B cell (primary cell): ENCODE measurements around the gene BMP2K. TPM values are rescaled to one million over a fixed set of nuclear protein-coding genes. Genes with fewer than 3 reads are reported as not detected.

ENCODE experiments used
- ATAC-seq: fragments of 200-7000 bp; cut with Tn5 transposase; one replicate; pipeline ENCODE4 v1.10.0; 2021; ENCODE audit warnings: low read depth, mild to moderate bottlenecking, moderate number of reproducible peaks, moderate library complexity
- CTCF ChIA-PET: fragments of 350-600 bp; sonication (Branson Sonifier 250); formaldehyde crosslinking; loops from one replicate; lab custom pipeline; 2021; ENCODE audit warnings: antibody characterized with exemption, inconsistent platforms; lab: Charles Lee
- POLR2A ChIA-PET: fragments of 350-600 bp; sonication (Branson Sonifier 250); formaldehyde crosslinking; loops from one replicate; lab custom pipeline; 2021; ENCODE audit warnings: antibody characterized with exemption; lab: Charles Lee
- DNase-seq: peaks from one replicate; pipeline ENCODE4 v3.0.0; 2013
- H2AFZ ChIP-seq: 2 replicates; pipeline ENCODE4 v1.6.1; 2012; ENCODE audit warnings: mild to moderate bottlenecking, low read depth, low read length; ENCODE audit not compliant: insufficient read depth, poor library complexity, severe bottlenecking
- H3K27ac ChIP-seq, 2 donors: 1 replicate in 1 of 2; 2 replicates in 1 of 2; pipeline ENCODE4 v1.5.1; 2012 to 2013; ENCODE audit warnings: low read length in 2 of 2, mild to moderate bottlenecking in 2 of 2, moderate library complexity in 1 of 2
- H3K27me3 ChIP-seq, 4 experiments: fragments of 200-600 bp in 1 of 4; sonication (generic) in 1 of 4; replicated peaks in 1 of 4; 1 replicate in 2 of 4; 2 replicates in 2 of 4; pipeline versions ENCODE4 v1.6.1 to v1.7.0; 2013 to 2016; ENCODE audit warnings: low read length in 3 of 4, mild to moderate bottlenecking in 2 of 4, mixed read lengths in 1 of 4, moderate library complexity in 1 of 4; ENCODE audit not compliant: insufficient read depth in 4 of 4, control insufficient read depth in 3 of 4; ENCODE audit errors: control extremely low read depth in 1 of 4
- H3K36me3 ChIP-seq, 2 experiments: replicated peaks in 1 of 2; 1 replicate in 1 of 2; 2 replicates in 1 of 2; pipeline versions ENCODE4 v1.6.1 to v1.7.1; 2013; ENCODE audit warnings: low read length in 1 of 2; ENCODE audit not compliant: insufficient read depth in 2 of 2, control insufficient read depth in 1 of 2; ENCODE audit errors: control extremely low read depth in 1 of 2, extremely low read depth in 1 of 2
- H3K4me1 ChIP-seq, 2 donors: fragments of 200-600 bp in 1 of 2; sonication (generic) in 1 of 2; 1 replicate in 1 of 2; 2 replicates in 1 of 2; pipeline versions ENCODE4 v1.5.1 to v1.6.1; 2013 to 2017; ENCODE audit warnings: low read length in 2 of 2; ENCODE audit not compliant: control insufficient read depth in 2 of 2, insufficient read depth in 2 of 2
- H3K4me2 ChIP-seq: replicated peaks from 2 replicates; pipeline ENCODE3; 2012; ENCODE audit warnings: mild to moderate bottlenecking, low read depth, low read length; ENCODE audit not compliant: poor library complexity, severe bottlenecking
- H3K4me3 ChIP-seq, 5 experiments: fragments of 200-600 bp in 1 of 5; sonication (generic) in 1 of 5; 1 replicate in 3 of 5; 2 replicates in 2 of 5; pipeline versions ENCODE4 v1.5.1 to v1.7.0; 2011 to 2016; ENCODE audit warnings: low read length in 4 of 5, mild to moderate bottlenecking in 4 of 5, low read depth in 2 of 5, control low read depth in 1 of 5, moderate library complexity in 1 of 5; ENCODE audit not compliant: insufficient read depth in 1 of 5; ENCODE audit errors: control extremely low read depth in 1 of 5, extremely low read depth in 1 of 5
- H3K79me2 ChIP-seq: fragments of 200-600 bp; sonication (generic); one replicate; pipeline ENCODE4 v1.6.0; 2016; ENCODE audit warnings: low read length; ENCODE audit not compliant: control insufficient read depth, insufficient read depth
- H3K9ac ChIP-seq: fragments of 200-600 bp; sonication (generic); 2 replicates; pipeline ENCODE4 v1.6.1; 2017; ENCODE audit warnings: mild to moderate bottlenecking, low read length, moderate library complexity
- H3K9me3 ChIP-seq, 3 donors: one replicate each; pipeline versions ENCODE4 v1.6.1 to v1.7.1; 2013; ENCODE audit warnings: low read length in 2 of 3; ENCODE audit not compliant: control insufficient read depth in 2 of 3, insufficient read depth in 1 of 3; ENCODE audit errors: control extremely low read depth in 1 of 3
- H4K20me1 ChIP-seq: 2 replicates; pipeline ENCODE4 v1.6.0; 2012; ENCODE audit warnings: mild to moderate bottlenecking, low read length; ENCODE audit not compliant: insufficient read depth, control insufficient read depth, poor library complexity, severe bottlenecking
- H3K27ac Mint-ChIP-seq: one replicate; pipeline ENCODE4 v1.8.0; 2021; ENCODE audit warnings: mixed read lengths
- H3K27me3 Mint-ChIP-seq: one replicate; pipeline ENCODE4 v1.8.0; 2021; ENCODE audit warnings: mixed read lengths
- H3K4me1 Mint-ChIP-seq: one replicate; pipeline ENCODE4 v1.8.0; 2021; ENCODE audit warnings: mixed read lengths
- H3K4me3 Mint-ChIP-seq: one replicate; pipeline ENCODE4 v1.8.0; 2021; ENCODE audit warnings: mixed read lengths
- H3K9me3 Mint-ChIP-seq: one replicate; pipeline ENCODE4 v1.8.0; 2022; ENCODE audit warnings: mixed read lengths; ENCODE audit not compliant: insufficient read depth
- EZH2 ChIP-seq: IDR thresholded peaks from 2 replicates; pipeline ENCODE4 v1.6.1; 2012; ENCODE audit warnings: borderline replicate concordance, low read depth, mild to moderate bottlenecking, moderate library complexity, low read length; ENCODE audit not compliant: insufficient read depth, poor library complexity, severe bottlenecking
- WGBS: methylation state at CpG from one replicate; pipeline ENCODE4 v1.1.5; 2013; ENCODE audit warnings: missing lambda C conversion rate; ENCODE audit not compliant: insufficient coverage; 5-methylcytosine and 5-hydroxymethylcytosine counted together
- intact Hi-C: fragments of 100-400 bp; cut with micrococcal nuclease; formaldehyde crosslinking; loops from one replicate; pipeline ENCODE4 v1.10.0; 2022
- polyA plus RNA-seq: library from polyadenylated mRNA; depleted of rRNA; stranded (reverse); fragments of >200 nt; gene quantifications from 2 replicates; pipeline ENCODE4 v1.2.3, GENCODE V29; 2012
- total RNA-seq, 2 donors: library from RNA; stranded (reverse); fragments of 120-200 nt in 1 of 2; gene quantifications; 1 replicate in 1 of 2; 2 replicates in 1 of 2; pipeline versions ENCODE4 v1.2.3 to v1.2.4, GENCODE V29; 2013 to 2022
- TF ChIP-seq, protein P1 (sequence below): fragments of 200-600 bp; IDR thresholded peaks from one replicate; pipeline ENCODE4 v1.8.0; 2022; ENCODE audit warnings: antibody characterized with exemption, mild to moderate bottlenecking

Gene BMP2K
- total and polyA plus RNA-seq, 2 donors (not counting 1 experiment from before 2014, with no cell fraction given): 59.1 to 117 TPM

DNA sequence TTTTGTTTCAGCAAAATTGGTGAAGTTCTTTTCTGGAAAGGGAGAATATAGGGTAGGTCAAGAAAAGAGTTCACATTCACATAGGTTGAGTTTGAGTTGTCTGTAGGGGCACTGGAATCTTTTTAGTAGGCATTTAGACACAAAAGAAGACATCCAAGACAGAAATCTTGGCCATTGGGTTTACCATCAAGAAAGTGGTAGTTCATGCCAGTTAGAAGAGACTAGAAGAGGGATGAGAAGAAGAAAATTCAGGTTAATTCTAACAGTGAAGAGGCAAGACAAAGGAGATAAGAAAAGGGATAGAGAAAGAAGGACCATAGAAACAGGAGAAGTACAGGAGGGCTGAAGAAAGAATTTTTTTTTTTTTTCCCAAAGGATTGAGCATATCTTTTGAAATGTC is 123.2 kb downstream of the BMP2K start:
- no peak overlapping the region for H2AFZ ChIP-seq
- no peaks in the 10 kb centered on the region for H3K27me3 ChIP-seq
- no peaks in the 10 kb centered on the region for H3K9me3 Mint-ChIP-seq
- H3K27me3 Mint-ChIP-seq: no peaks in the 10 kb centered on the region
- no peak overlapping the region for H3K9ac ChIP-seq
- no peak overlapping the region for H3K27ac Mint-ChIP-seq
- TF ChIP-seq EZH2: no peak
- TF ChIP-seq, protein P1, sequence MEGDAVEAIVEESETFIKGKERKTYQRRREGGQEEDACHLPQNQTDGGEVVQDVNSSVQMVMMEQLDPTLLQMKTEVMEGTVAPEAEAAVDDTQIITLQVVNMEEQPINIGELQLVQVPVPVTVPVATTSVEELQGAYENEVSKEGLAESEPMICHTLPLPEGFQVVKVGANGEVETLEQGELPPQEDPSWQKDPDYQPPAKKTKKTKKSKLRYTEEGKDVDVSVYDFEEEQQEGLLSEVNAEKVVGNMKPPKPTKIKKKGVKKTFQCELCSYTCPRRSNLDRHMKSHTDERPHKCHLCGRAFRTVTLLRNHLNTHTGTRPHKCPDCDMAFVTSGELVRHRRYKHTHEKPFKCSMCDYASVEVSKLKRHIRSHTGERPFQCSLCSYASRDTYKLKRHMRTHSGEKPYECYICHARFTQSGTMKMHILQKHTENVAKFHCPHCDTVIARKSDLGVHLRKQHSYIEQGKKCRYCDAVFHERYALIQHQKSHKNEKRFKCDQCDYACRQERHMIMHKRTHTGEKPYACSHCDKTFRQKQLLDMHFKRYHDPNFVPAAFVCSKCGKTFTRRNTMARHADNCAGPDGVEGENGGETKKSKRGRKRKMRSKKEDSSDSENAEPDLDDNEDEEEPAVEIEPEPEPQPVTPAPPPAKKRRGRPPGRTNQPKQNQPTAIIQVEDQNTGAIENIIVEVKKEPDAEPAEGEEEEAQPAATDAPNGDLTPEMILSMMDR: no peak
- H3K4me1 Mint-ChIP-seq: no peaks in the 10 kb centered on the region
- intact Hi-C loops: no loop called here
- ATAC-seq (no peak), DNase-seq (no peak)
- CTCF ChIA-PET: no interaction called here
- H3K4me2 ChIP-seq: no peak overlapping the region
- H3K4me3 ChIP-seq: no peak overlapping the region
- no peak overlapping the region for H3K27ac ChIP-seq
- H3K36me3 ChIP-seq: peaks cover 0 to 12% of the 10 kb centered on the region in 2 experiments
- H3K4me1 ChIP-seq: no peaks in the 10 kb centered on the region
- no peak overlapping the region for H3K4me3 Mint-ChIP-seq
- POLR2A ChIA-PET: no interaction called here
- no peaks in the 10 kb centered on the region for H4K20me1 ChIP-seq
- H3K79me2 ChIP-seq: no peaks in the 10 kb centered on the region
- no peaks in the 10 kb centered on the region for H3K9me3 ChIP-seq

DNA sequence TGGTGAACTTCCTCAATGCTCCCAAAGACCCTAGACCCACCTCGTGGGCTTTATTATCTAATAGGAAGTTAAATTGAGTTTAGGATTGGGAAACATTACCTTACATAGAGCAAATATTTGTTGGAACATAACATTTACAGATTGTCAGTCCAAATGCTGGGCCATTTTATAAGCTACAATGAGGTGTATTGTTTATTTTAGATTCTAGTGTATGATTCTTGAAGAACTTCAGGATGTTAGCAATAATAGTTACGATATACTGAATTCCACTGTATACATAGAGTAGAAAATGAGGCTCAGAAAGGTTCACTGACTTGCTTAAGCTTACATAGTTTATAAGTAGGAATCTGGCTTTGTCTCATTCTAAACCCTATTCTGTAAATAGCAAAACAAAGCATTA is 125.7 kb downstream of the BMP2K start:
- H4K20me1 ChIP-seq: no peaks in the 10 kb centered on the region
- no peak overlapping the region for H3K9ac ChIP-seq
- no peaks in the 10 kb centered on the region for H3K4me1 Mint-ChIP-seq
- no peaks in the 10 kb centered on the region for H3K79me2 ChIP-seq
- H3K9me3 ChIP-seq: no peaks in the 10 kb centered on the region
- H3K27ac Mint-ChIP-seq: no peak overlapping the region
- peaks cover 0 to 11% of the 10 kb centered on the region in 2 experiments for H3K36me3 ChIP-seq
- H3K27me3 Mint-ChIP-seq: no peaks in the 10 kb centered on the region
- intact Hi-C loops: no loop called here
- POLR2A ChIA-PET: no interaction called here
- no peaks in the 10 kb centered on the region for H3K4me1 ChIP-seq
- H3K4me3 ChIP-seq: no peak overlapping the region
- ATAC-seq (no peak), DNase-seq (no peak)
- no peak for TF ChIP-seq EZH2
- TF ChIP-seq, protein P1: no peak
- H3K4me3 Mint-ChIP-seq: no peak overlapping the region
- no peak overlapping the region for H2AFZ ChIP-seq
- H3K27me3 ChIP-seq: no peaks in the 10 kb centered on the region
- CTCF ChIA-PET: no interaction called here
- WGBS: no CpG with 5 or more reads among the region's 2 CpGs
- H3K4me2 ChIP-seq: no peak overlapping the region
- no peaks in the 10 kb centered on the region for H3K9me3 Mint-ChIP-seq
- no peak overlapping the region for H3K27ac ChIP-seq
